Measurements from ENCODE around the gene UQCRC2. TPM values are rescaled to one million over a fixed set of nuclear protein-coding genes. Genes with fewer than 3 reads are reported as not detected.

The UQCRC2 gene
- total RNA-seq, 4 donors from 2014 or later: 95.1 to 110 (median 110) TPM

DNA sequence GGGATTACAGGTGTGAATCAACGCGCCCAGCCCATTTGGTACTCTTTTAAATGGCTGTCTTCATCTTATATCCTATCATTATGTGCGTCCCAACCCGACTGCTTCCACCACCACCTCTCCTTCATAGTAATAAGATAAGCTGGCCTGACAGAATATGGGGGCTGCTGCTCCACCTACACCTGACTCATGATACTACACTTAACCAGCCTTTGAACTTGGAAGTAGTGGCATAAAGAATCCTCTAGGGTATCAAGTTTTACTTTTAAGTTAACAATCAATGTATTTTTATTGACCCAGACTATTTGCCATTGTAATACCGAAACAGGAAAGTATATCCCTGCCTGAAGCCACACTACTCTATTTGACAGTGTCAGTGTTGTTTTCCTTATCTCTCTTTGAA, 28.9 kb downstream of the UQCRC2 start:
- Histone ChIP-seq H3K4me3 (no peak overlapping the region), H3K27me3 (no peaks in the 10 kb centered on the region), H3K9me3 (no peaks in the 10 kb centered on the region), H3K27ac (no peak overlapping the region), H3K4me1 (peaks cover 0 to 12% (median 0%) of the 10 kb centered on the region in 4 donors), H3K36me3 (peaks cover 0 to 95% (median 32%) of the 10 kb centered on the region in 3 donors)
- DNase-seq (ENCODE audit: low spot score in 2 of 2): no peak
- TF ChIP-seq EP300 (IDR thresholded peaks at IDR 0.05) (no peak), POLR2A (IDR thresholded peaks at IDR 0.05) (no peak)
- TF ChIP-seq, protein P1, sequence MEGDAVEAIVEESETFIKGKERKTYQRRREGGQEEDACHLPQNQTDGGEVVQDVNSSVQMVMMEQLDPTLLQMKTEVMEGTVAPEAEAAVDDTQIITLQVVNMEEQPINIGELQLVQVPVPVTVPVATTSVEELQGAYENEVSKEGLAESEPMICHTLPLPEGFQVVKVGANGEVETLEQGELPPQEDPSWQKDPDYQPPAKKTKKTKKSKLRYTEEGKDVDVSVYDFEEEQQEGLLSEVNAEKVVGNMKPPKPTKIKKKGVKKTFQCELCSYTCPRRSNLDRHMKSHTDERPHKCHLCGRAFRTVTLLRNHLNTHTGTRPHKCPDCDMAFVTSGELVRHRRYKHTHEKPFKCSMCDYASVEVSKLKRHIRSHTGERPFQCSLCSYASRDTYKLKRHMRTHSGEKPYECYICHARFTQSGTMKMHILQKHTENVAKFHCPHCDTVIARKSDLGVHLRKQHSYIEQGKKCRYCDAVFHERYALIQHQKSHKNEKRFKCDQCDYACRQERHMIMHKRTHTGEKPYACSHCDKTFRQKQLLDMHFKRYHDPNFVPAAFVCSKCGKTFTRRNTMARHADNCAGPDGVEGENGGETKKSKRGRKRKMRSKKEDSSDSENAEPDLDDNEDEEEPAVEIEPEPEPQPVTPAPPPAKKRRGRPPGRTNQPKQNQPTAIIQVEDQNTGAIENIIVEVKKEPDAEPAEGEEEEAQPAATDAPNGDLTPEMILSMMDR (IDR thresholded peaks at IDR 0.05): no peak
- WGBS, 2 donors: 95 to 96% methylated on average over 5 of the region's 5 CpGs

DNA sequence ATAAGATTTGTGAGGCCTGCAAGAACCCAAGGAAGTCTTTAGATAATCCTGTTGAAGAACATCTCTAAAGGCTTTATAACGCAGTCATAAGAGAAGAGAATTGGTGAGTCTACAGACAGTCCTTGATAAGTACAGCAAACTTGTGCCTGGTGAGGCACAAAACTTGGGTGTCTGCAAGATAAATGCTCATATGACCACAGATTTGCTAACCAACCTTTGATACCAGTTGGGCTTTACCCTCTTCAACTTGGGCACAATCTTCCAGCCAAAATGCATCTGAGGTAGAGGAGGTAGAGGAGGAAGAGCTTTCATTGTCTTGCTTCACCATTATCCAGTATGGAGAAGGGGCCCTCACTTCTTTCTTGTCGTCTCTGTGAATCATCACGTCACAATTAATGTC, 30.9 kb downstream of the UQCRC2 start:
- Histone ChIP-seq H3K4me3 (no peak overlapping the region), H3K36me3 (peaks cover 0 to 76% (median 32%) of the 10 kb centered on the region in 3 donors), H3K27ac (no peak overlapping the region), H3K9me3 (no peaks in the 10 kb centered on the region), H3K27me3 (no peaks in the 10 kb centered on the region), H3K4me1 (peaks cover 0 to 19% (median 0%) of the 10 kb centered on the region in 4 donors)
- DNase-seq (ENCODE audit: low spot score in 2 of 2): no peak
- 80 to 86% methylated on average over 3 of the region's 3 CpGs for WGBS, 2 donors
- TF ChIP-seq EP300 (IDR thresholded peaks at IDR 0.05): no peak

DNA sequence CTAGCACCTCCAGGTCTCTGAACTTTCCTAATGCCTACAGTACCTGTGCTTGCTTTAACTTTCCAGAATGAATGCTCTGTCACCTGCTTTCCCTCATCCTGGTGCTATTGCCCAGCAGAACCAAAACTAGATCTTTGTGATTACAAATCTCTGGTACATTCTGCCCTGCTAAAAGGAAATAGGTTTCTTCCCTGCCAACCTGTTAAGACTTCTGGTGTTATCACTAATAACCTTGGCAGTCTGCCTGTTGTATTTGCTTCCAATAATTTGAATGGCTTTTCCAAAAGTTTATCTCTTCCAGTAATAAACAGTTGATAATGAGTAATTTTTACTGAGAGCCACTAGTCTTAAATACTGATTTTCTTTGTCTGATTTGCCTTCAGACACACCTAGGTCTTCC, 32.4 kb downstream of the UQCRC2 start:
- peaks cover 0 to 61% (median 27%) of the 10 kb centered on the region in 3 donors for H3K36me3 ChIP-seq
- H3K4me3 ChIP-seq: no peak overlapping the region
- no peaks in the 10 kb centered on the region for H3K27me3 ChIP-seq
- no peak overlapping the region for H3K27ac ChIP-seq
- no peak for TF ChIP-seq POLR2A (IDR thresholded peaks at IDR 0.05)
- no peak for TF ChIP-seq EP300 (IDR thresholded peaks at IDR 0.05)
- TF ChIP-seq, protein P1 (IDR thresholded peaks at IDR 0.05): no peak
- no peak for DNase-seq (ENCODE audit: low spot score in 2 of 2)
- H3K9me3 ChIP-seq: no peaks in the 10 kb centered on the region
- peaks cover 0 to 20% (median 0%) of the 10 kb centered on the region in 4 donors for H3K4me1 ChIP-seq

DNA sequence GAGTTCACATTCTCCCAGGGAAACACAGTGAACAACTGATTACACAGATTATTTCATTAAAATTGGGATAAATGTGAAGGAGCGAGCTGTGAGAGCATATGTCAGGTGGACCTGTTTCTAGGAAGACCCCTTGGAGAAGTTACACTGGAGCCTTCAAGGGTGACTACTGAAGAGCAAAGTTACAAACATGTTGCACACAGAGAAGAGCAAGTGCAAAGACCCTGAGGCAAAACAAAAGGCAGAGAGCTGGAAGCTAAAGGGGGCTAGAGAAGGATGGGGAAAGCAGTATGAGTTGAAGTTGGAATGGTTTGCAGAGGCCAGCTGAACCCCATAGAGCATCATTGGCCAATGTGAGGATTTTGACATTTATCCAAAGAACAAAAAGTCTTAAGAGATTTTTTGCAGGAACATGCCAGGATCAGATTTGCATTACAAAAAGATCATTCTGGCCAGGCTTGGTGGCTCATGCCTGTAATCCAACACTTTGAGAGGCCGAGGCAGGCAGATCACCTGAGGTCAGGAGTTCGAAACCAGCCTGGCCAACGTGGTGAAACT, 33.6 kb downstream of the UQCRC2 start:
- Histone ChIP-seq H3K4me3 (no peak overlapping the region), H3K27ac (peak overlapping the region in 2 of 4 donors; percentile 2 to 33), H3K4me1 (peaks cover 0 to 20% (median 0%) of the 10 kb centered on the region in 4 donors), H3K36me3 (peaks cover 0 to 49% (median 14%) of the 10 kb centered on the region in 3 donors), H3K9me3 (no peaks in the 10 kb centered on the region), H3K27me3 (no peaks in the 10 kb centered on the region)
- WGBS, 2 donors: 67 to 80% methylated on average over 4 of the region's 4 CpGs
- DNase-seq (ENCODE audit: low spot score in 2 of 2): no peak
- TF ChIP-seq, protein P1 (IDR thresholded peaks at IDR 0.05): no peak
- TF ChIP-seq EP300 (IDR thresholded peaks at IDR 0.05) (no peak), POLR2A (IDR thresholded peaks at IDR 0.05) (no peak)

DNA sequence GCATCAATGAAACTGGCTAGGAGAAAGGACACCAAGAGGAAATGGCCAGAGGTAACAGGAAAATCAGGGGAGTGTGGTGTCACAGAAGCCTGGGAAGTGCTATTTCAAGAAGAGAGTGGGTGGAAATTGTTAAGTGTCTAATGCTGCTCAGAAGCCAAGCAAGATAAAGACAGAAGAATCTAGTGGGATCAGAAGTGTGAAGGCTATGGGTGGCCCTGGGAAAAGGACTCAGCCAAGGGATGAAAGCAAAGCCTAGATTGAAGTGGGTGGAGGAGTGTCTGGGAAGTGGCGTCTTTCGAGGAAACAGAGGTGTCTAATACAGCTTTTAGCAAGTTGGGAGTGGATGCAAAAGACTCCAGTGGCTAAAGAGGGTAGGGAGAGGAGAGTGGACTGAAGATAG, 34.3 kb downstream of the UQCRC2 start:
- Histone ChIP-seq H3K27ac (peak overlapping the region in 1 of 4 donors; percentile 2), H3K27me3 (no peaks in the 10 kb centered on the region), H3K36me3 (peaks cover 0 to 41% (median 7%) of the 10 kb centered on the region in 3 donors), H3K4me1 (peaks cover 0 to 20% (median 0%) of the 10 kb centered on the region in 4 donors), H3K9me3 (no peaks in the 10 kb centered on the region), H3K4me3 (no peak overlapping the region)
- 55 to 74% methylated on average over 2 of the region's 2 CpGs for WGBS, 2 donors
- no peak for DNase-seq (ENCODE audit: low spot score in 2 of 2)
- TF ChIP-seq, protein P1 (IDR thresholded peaks at IDR 0.05): no peak
- TF ChIP-seq EP300 (IDR thresholded peaks at IDR 0.05) (no peak), POLR2A (IDR thresholded peaks at IDR 0.05) (no peak)
